Nucleus accumbens (tissue), 56 donors: Measurements from ENCODE around the gene FAM209A.
A peak's percentile ranks its signal among the peaks of the same experiment; 100 is the strongest.
"Not testable (repeated sequence)": the region's sequence is repeated elsewhere in the genome, so short reads cannot be mapped to it uniquely, and the experiment has no call there.

Experiments used
- DNase-seq, 56 donors: peaks; one replicate each; lab custom pipeline; 2025; lab: John Stamatoyannopoulos, UW

Gene FAM209A

GRCh38 chr20:56524444-56524843 lies at the start of gene FAM209A:
Gene FAM209A, plus strand, starts transcription at chr20:56524744. Its CDS starts 65 bp downstream, at chr20:56524809.
- not testable (repeated sequence) for DNase-seq

- no peak for DNase-seq
Observed at GRCh38 chr20:56483970-56484369, 40.6 kb upstream of the FAM209A start.

DNA sequence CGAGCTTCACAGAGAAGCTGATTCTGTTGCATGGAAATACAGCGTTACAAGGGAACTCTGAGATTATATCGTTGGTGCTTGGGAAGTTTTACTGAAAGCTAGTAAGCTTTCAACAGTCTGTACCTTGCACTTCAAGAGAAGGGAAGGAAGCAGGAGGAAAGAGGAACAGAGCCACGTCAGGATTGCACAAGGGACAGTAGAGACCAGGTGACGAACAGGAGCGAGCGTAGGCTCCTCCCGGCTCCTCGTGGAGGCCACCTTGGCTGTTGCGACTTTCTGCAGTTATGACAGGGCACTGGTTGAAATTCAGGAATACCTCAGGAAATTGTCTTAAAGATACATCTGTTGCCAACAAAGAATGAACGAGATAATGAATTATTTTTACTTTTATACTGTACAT lies 37.3 kb upstream of the FAM209A start:
- DNase-seq = peak in 1 of 56 donors; percentile 7

GRCh38 chr20:56488566-56488965 lies 36.0 kb upstream of the FAM209A start:
- DNase-seq = no peak

DNA sequence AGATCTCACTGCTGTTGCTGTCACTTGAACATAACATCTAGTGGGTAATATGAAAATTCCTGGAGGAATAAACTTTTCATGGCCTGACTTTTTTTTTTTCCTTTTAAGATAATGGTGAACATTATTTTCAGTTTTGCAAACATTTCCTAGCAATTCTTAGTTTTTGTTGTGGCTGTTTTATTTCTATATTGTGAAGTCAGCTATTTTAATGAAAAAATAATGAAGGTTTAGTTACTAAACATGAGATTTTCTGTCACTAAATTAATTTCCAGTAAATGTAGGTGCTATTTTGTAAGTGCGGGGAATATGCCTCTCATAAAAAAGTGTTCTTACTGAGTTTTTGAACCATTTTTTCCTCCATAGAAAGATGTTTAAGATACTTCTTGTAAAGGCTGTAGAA lies 23.4 kb upstream of the FAM209A start:
- no peak for DNase-seq

DNA sequence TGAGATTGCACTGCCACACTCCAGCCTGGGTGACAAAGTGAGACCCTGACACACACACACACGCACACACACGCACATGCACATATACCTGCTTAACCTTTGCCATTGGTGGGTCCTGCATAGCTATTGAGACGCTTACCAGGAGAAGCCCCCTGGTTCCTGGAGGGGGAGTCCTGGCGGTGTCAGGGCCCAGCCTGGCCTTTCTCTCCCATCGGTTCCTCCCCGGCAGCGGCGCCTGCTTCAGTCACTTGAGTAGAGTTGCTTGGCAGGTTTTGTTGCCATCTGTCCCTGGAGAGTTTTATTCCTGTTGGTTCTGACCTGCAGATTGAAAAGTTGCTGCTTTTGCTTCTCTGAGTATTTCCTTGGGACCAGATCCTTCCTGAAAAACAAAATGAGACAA lies 20.6 kb upstream of the FAM209A start:
- DNase-seq = no peak

GRCh38 chr20:56504373-56505005 lies 20.1 kb upstream of the FAM209A start:
- DNase-seq = no peak

DNA sequence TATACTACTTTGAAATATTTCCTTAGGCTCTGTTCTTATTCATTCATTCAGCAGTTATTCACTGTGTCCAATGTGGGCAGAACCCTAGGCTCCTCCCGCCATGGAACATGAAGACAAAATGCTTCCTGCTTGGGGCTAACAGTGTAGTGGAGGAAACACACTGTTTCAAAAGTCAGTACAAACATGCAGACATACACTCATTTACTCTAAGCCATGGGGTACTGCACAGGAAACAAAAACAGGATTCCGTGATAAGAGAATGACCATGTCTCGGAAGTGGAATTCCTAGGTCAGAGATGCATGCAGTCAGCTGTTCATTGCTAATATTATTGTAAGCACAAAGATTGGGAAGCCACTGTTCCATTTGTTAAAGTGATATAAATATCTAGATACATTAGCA lies 18.4 kb upstream of the FAM209A start:
- no peak for DNase-seq

- DNase-seq = no peak
Observed at GRCh38 chr20:56511926-56512325, 12.6 kb upstream of the FAM209A start.

DNA sequence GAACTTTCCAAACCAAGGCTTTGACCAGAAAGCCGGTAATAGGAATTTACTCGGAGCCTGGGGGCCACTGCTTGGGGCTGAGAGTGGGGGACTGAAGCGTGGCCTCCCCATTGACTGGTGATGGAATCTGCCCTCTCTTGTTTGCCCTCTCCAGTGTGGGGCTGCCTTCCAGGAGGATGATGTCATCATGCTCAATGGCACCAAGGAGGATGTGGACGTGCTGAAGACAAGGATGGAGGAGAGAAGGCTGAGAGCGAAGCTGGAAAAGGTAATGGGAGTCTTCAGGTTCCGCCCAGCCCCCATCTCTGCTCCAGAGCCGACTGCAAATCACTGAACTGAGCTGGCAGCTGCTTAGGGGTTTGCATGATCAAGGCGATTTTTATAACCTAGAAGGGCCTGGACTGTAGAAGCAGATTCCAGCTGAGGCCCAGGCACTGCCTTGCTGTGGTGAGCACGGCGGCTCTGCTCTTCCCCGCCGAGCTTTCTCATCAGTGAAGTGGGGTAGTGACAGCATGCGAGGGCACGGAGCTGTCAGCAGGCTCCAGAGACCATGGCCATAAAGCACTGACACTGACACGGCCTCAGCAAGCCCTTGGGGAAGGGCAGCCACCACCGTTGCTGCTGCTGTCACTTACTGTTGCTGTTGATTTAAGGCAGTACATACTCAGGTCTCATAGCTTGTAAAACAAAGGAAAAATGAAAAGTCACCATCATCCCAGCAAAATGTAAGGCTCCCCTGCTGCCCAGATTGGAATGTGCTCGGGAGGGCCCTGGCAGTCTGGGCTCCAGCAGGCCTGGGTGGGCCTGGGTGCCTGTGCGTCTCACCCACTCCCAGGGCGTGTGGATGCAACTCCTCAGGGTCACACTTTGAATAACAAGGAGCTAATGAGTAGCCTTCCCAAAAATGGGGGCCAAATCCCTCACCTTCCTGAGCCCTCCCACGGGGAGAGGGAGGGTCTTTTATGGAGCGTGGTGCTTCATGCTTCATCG lies 11.1 kb upstream of the FAM209A start:
- no peak for DNase-seq

- peak in 34 of 56 donors; percentile 2 to 64 (median 16) for DNase-seq
Observed at GRCh38 chr20:56516631-56517030, 7.9 kb upstream of the FAM209A start.

DNA sequence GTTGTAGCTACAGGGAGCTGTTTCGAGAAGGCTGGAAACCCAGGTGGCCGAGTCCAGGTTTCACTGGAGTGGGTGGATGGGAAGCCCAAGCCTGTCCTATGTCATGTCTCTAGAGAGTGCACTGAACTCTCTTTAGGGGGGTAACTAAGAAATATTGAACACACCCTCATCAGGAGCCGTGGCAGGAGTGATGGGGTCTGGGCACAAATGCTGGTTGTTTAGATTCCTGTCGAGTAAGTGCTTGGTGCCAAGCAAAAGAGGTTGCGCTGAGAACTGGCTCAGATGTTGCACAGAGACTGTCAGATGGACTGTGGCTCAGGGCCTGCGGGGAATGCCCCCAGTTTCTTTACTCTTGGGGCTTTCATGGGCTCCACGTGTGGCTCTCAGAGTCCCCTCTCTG lies 7.3 kb upstream of the FAM209A start:
- peak in 1 of 56 donors; percentile 2 for DNase-seq

DNA sequence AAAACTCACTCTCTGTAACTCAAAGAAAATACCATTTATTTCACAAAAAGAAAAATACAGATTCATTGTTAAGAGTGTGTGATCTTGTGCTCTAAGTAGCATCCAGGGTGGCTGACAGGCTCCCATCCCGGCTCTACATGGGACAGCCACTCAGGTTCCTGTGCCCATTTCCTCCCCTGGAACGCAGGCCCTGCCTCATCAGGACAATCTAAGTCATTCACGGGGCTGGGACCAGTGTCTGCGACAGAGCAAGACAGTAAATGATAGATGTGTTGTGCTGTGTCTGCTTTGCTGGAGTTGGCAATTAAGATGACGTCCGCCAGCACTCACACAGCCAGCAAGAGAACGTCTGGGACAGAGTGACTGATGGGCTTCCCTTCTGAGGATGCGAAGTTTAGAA lies 6.9 kb upstream of the FAM209A start:
- peak in 1 of 56 donors; percentile 3 for DNase-seq

GRCh38 chr20:56518126-56518525 lies 6.4 kb upstream of the FAM209A start:
- no peak for DNase-seq

DNA sequence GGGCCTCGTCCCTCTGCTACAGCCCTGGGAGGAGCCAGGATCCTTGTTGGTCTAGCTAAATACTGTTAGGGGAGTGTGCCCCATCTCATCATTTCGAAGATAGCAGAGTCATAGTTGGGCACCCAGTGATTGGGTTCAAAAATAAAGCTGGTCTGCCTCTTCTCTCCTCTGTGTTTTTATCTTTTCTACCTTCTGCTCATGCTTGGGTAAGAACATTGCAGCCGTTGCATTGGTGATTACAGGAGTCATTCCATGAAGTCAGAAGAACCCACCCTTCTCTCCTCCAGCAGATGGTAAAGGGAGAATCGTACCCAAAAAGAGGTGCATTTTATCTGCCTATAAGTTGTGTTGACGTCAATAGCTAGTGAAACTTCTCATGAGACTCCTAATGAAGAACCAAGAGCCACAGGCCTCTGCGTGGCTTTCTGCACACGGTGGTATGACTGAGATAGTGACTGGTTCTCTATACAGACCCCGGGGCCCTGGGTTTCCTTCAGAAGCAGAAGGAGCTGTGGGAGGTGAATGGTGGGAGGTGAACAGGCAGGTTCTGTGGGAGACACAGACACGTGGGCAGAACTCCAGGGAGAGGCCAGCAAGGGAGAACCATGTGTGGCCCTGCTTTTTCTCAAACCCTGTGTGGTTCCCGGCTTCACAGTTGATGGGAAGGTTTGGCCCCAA lies 5.7 kb upstream of the FAM209A start:
- DNase-seq = no peak

DNA sequence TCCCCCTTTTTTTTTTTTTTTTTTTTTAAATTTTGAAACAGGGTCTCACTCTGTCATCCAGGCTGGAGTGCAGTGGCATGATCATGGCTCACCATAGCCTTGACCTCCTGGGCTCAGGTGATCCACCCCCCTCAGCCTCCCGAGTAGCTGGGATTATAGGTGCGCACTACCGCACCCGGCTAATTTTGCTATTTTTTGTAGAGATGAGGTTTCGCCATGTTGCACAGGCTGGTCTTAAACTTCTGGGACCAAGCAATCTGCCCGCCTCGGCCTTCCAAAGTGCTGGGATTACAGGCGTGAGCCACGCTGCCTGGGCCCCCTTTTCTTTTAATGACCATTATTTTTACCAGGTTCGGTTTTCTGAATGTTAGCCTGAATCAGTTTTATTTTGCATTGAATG lies 5.0 kb upstream of the FAM209A start:
- DNase-seq = no peak

GRCh38 chr20:56520180-56520579 lies 4.4 kb upstream of the FAM209A start:
- no peak for DNase-seq

GRCh38 chr20:56520746-56521354 lies 3.7 kb upstream of the FAM209A start:
- DNase-seq = not testable (repeated sequence)

- no peak for DNase-seq
Observed at GRCh38 chr20:56522311-56522710, 2.2 kb upstream of the FAM209A start.

DNA sequence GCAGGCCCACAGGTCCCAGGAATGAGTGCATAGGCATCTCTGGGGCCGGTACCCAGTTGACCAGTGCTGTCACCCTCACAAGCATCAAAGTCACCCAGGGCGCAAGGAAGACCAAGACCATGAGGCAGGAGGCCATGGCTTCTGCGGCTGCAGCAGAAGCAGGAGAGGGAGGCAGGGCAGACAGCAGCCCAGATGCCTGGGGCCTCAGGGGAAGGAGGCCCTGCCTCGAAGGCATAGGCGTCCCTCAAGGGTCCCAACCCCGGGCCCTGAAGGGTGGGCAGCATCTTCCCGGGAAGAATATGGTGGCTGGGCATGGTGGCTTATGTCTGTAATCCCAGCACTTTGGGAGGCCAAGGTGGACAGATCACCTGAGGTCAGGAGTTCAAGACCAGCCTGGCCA lies 3.0 kb downstream of the FAM209A start:
- DNase-seq = no peak

- not testable (repeated sequence) for DNase-seq
Observed at GRCh38 chr20:56532946-56533345, 8.4 kb downstream of the FAM209A start, which contains the start of gene FAM209B. Gene FAM209B, plus strand, starts transcription at chr20:56533246. Its CDS starts 96 bp downstream, at chr20:56533342.
